Raji (cell line): Measurements from ENCODE around the gene OR11H7.

ENCODE experiments used
- POLR2A ChIP-seq: IDR thresholded peaks from 2 replicates; pipeline ENCODE4 v1.6.1; 2011; ENCODE audit warnings: low read depth, low read length, control low read depth; ENCODE audit not compliant: insufficient read depth

The OR11H7 gene

GRCh38 chr14:20228681-20229080 lies at the start of gene OR11H7:
Gene OR11H7, plus strand, starts transcription at chr14:20228981.
- no peak for TF ChIP-seq POLR2A

- TF ChIP-seq POLR2A: no peak
Observed at GRCh38 chr14:20179218-20179617, 49.6 kb upstream of the OR11H7 start.

- TF ChIP-seq POLR2A: no peak
Observed at GRCh38 chr14:20179880-20180279, 48.9 kb upstream of the OR11H7 start.

- TF ChIP-seq POLR2A: no peak
Observed at GRCh38 chr14:20180486-20180885, 48.3 kb upstream of the OR11H7 start.

GRCh38 chr14:20184181-20184580 lies 44.6 kb upstream of the OR11H7 start:
- TF ChIP-seq POLR2A: no peak

- no peak for TF ChIP-seq POLR2A
Observed at GRCh38 chr14:20190596-20190995, 38.2 kb upstream of the OR11H7 start, which contains the start of gene OR11G2. Gene OR11G2, plus strand, starts transcription at chr14:20190896. Its CDS starts 6,542 bp downstream, at chr14:20197438.

- no peak for TF ChIP-seq POLR2A
Observed at GRCh38 chr14:20191396-20191795, 37.4 kb upstream of the OR11H7 start.

GRCh38 chr14:20194101-20194500 lies 34.7 kb upstream of the OR11H7 start:
- TF ChIP-seq POLR2A: no peak

GRCh38 chr14:20195911-20196310 lies 32.9 kb upstream of the OR11H7 start:
- no peak for TF ChIP-seq POLR2A

GRCh38 chr14:20197459-20197858 lies 31.3 kb upstream of the OR11H7 start:
- TF ChIP-seq POLR2A: no peak

- TF ChIP-seq POLR2A: no peak
Observed at GRCh38 chr14:20198991-20199390, 29.8 kb upstream of the OR11H7 start.

- TF ChIP-seq POLR2A: no peak
Observed at GRCh38 chr14:20204721-20205120, 24.1 kb upstream of the OR11H7 start.

GRCh38 chr14:20209595-20209994 lies 19.2 kb upstream of the OR11H7 start:
- no peak for TF ChIP-seq POLR2A

- TF ChIP-seq POLR2A: no peak
Observed at GRCh38 chr14:20215196-20215595, 13.6 kb upstream of the OR11H7 start.

- no peak for TF ChIP-seq POLR2A
Observed at GRCh38 chr14:20219033-20219432, 9.7 kb upstream of the OR11H7 start.

- no peak for TF ChIP-seq POLR2A
Observed at GRCh38 chr14:20223410-20223809, 5.4 kb upstream of the OR11H7 start, which contains the start of gene OR11H6. Gene OR11H6, plus strand, starts transcription at chr14:20223710. Its CDS starts 0 bp downstream, at chr14:20223710.

- no peak for TF ChIP-seq POLR2A
Observed at GRCh38 chr14:20247646-20248246, 19.0 kb downstream of the OR11H7 start.
